ENCODE data around the gene ARL13A.
"Not testable (repeated sequence)": the region's sequence is repeated elsewhere in the genome, so short reads cannot be mapped to it uniquely, and the experiment has no call there.

DNA sequence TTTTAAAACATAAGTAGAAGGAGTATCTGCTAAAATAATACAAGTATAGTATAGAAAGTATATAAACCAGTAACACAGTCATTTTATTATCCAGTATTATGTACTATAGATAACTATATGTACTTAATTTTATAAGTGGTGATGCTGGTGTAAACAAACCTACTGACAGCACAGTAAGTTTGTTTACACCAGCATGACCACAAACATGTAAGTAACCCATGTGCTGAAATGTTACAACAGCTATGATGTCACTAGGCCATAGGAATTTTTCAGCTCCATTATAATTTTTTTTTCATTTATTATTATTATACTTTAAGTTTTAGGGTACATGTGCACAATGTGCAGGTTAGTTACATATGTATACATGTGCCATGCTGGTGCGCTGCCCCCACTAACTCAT, 42.5 kb downstream of the ARL13A start:
- TF ChIP-seq POLR2A, EP300 (IDR thresholded peaks at IDR 0.05): not testable (repeated sequence)
- TF ChIP-seq, protein P1, sequence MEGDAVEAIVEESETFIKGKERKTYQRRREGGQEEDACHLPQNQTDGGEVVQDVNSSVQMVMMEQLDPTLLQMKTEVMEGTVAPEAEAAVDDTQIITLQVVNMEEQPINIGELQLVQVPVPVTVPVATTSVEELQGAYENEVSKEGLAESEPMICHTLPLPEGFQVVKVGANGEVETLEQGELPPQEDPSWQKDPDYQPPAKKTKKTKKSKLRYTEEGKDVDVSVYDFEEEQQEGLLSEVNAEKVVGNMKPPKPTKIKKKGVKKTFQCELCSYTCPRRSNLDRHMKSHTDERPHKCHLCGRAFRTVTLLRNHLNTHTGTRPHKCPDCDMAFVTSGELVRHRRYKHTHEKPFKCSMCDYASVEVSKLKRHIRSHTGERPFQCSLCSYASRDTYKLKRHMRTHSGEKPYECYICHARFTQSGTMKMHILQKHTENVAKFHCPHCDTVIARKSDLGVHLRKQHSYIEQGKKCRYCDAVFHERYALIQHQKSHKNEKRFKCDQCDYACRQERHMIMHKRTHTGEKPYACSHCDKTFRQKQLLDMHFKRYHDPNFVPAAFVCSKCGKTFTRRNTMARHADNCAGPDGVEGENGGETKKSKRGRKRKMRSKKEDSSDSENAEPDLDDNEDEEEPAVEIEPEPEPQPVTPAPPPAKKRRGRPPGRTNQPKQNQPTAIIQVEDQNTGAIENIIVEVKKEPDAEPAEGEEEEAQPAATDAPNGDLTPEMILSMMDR (IDR thresholded peaks at IDR 0.05), result not testable (repeated sequence)
